IMR-90 (cell line): ENCODE results near the gene EIF4E1B.

Experiments used
- BHLHE40 ChIP-seq: fragments of 150-350 bp; IDR thresholded peaks from 2 replicates; pipeline ENCODE4 v1.6.1; 2016; ENCODE audit warnings: mild to moderate bottlenecking, low read depth, low read length
- CHD1 ChIP-seq: IDR thresholded peaks from 2 replicates; pipeline ENCODE4 v1.6.1; 2012; ENCODE audit warnings: low read depth, low read length, improper control_type of control experiment
- FOS ChIP-seq: fragments of 150-350 bp; IDR thresholded peaks from 2 replicates; pipeline ENCODE4 v1.6.1; 2016; ENCODE audit warnings: low read depth, low read length
- MXI1 ChIP-seq: IDR thresholded peaks from 2 replicates; pipeline ENCODE4 v1.6.1; 2012; ENCODE audit warnings: low read depth, mild to moderate bottlenecking, low read length, moderate library complexity, borderline replicate concordance
- POLR2A ChIP-seq: IDR thresholded peaks from 2 replicates; pipeline ENCODE4 v1.6.1; 2012; ENCODE audit warnings: mild to moderate bottlenecking, low read depth, low read length
- RAD21 ChIP-seq: IDR thresholded peaks from 2 replicates; pipeline ENCODE4 v1.6.1; 2012; ENCODE audit warnings: low read length, improper control_type of control experiment
- RFX5 ChIP-seq: IDR thresholded peaks from 2 replicates; pipeline ENCODE4 v1.8.0; 2012; ENCODE audit warnings: low read depth, mild to moderate bottlenecking, low read length, moderate library complexity
- SMC3 ChIP-seq: fragments of 150-350 bp; IDR thresholded peaks from 2 replicates; pipeline ENCODE4 v1.6.1; 2016; ENCODE audit warnings: low read depth, mild to moderate bottlenecking, antibody characterized with exemption, low read length, moderate library complexity
- TF ChIP-seq, protein P1 (sequence below): fragments of 150-350 bp; IDR thresholded peaks from 2 replicates; pipeline ENCODE4 v1.6.1; 2017; ENCODE audit warnings: mild to moderate bottlenecking, antibody characterized with exemption, low read length, low read depth
- TF ChIP-seq, protein P2 (sequence below): conservative IDR thresholded peaks from 2 replicates; pipeline ENCODE4 v1.5.1; 2012; ENCODE audit warnings: mild to moderate bottlenecking, low read depth, low read length, improper control_type of control experiment
- TF ChIP-seq, protein P3 (sequence below): fragments of 150-350 bp; IDR thresholded peaks from 2 replicates; pipeline ENCODE4 v1.6.1; 2016; ENCODE audit warnings: low read depth, mild to moderate bottlenecking, low read length, moderate library complexity, borderline replicate concordance

GRCh38 chr5:176620333-176620981, 10.0 kb upstream of the EIF4E1B start:
- TF ChIP-seq, protein P1, sequence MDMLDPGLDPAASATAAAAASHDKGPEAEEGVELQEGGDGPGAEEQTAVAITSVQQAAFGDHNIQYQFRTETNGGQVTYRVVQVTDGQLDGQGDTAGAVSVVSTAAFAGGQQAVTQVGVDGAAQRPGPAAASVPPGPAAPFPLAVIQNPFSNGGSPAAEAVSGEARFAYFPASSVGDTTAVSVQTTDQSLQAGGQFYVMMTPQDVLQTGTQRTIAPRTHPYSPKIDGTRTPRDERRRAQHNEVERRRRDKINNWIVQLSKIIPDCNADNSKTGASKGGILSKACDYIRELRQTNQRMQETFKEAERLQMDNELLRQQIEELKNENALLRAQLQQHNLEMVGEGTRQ: no peak
- TF ChIP-seq, protein P2, sequence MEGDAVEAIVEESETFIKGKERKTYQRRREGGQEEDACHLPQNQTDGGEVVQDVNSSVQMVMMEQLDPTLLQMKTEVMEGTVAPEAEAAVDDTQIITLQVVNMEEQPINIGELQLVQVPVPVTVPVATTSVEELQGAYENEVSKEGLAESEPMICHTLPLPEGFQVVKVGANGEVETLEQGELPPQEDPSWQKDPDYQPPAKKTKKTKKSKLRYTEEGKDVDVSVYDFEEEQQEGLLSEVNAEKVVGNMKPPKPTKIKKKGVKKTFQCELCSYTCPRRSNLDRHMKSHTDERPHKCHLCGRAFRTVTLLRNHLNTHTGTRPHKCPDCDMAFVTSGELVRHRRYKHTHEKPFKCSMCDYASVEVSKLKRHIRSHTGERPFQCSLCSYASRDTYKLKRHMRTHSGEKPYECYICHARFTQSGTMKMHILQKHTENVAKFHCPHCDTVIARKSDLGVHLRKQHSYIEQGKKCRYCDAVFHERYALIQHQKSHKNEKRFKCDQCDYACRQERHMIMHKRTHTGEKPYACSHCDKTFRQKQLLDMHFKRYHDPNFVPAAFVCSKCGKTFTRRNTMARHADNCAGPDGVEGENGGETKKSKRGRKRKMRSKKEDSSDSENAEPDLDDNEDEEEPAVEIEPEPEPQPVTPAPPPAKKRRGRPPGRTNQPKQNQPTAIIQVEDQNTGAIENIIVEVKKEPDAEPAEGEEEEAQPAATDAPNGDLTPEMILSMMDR: no peak
- no peak; the same call in 1 of the 2 replicates for TF ChIP-seq BHLHE40
- TF ChIP-seq, protein P3, sequence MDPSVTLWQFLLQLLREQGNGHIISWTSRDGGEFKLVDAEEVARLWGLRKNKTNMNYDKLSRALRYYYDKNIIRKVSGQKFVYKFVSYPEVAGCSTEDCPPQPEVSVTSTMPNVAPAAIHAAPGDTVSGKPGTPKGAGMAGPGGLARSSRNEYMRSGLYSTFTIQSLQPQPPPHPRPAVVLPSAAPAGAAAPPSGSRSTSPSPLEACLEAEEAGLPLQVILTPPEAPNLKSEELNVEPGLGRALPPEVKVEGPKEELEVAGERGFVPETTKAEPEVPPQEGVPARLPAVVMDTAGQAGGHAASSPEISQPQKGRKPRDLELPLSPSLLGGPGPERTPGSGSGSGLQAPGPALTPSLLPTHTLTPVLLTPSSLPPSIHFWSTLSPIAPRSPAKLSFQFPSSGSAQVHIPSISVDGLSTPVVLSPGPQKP: no peak
- TF ChIP-seq POLR2A: no peak
- TF ChIP-seq SMC3: no peak
- no peak for TF ChIP-seq FOS
- no peak for TF ChIP-seq CHD1
- TF ChIP-seq MXI1: no peak
- no peak for TF ChIP-seq RFX5
- no peak for TF ChIP-seq RAD21
